MM.1S (cell line): Measurements from ENCODE around the gene KHDC1L.

Source experiments
- DNase-seq: peaks from one replicate; pipeline ENCODE4 v3.0.0-alpha.2; 2015
- H2AFZ ChIP-seq: fragments of 300-600 bp; sonication (generic); 2 replicates; pipeline ENCODE4 v1.6.0; 2016; ENCODE audit warnings: antibody characterized with exemption, low read length
- H3F3A ChIP-seq: fragments of 300-600 bp; sonication (generic); 2 replicates; pipeline ENCODE4 v1.6.1; 2016; ENCODE audit warnings: mild to moderate bottlenecking, antibody characterized with exemption, low read length, moderate library complexity, mixed read lengths; ENCODE audit not compliant: insufficient read depth
- H3K27ac ChIP-seq: fragments of 300-600 bp; sonication (generic); 2 replicates; pipeline ENCODE4 v1.5.1; 2016; ENCODE audit warnings: mild to moderate bottlenecking, low read length
- H3K27me3 ChIP-seq: fragments of 300-600 bp; sonication (generic); replicated peaks from 2 replicates; pipeline ENCODE4 v1.6.0; 2016; ENCODE audit warnings: low read length; ENCODE audit not compliant: insufficient read depth
- H3K36me3 ChIP-seq: fragments of 300-600 bp; sonication (generic); replicated peaks from 2 replicates; pipeline ENCODE4 v1.6.1; 2016; ENCODE audit warnings: mild to moderate bottlenecking, low read length, mixed read lengths; ENCODE audit not compliant: insufficient read depth
- H3K4me1 ChIP-seq: fragments of 300-600 bp; sonication (generic); 2 replicates; pipeline ENCODE4 v1.6.1; 2016; ENCODE audit warnings: low read length, mixed read lengths
- H3K4me2 ChIP-seq: fragments of 300-600 bp; sonication (generic); 2 replicates; pipeline ENCODE4 v1.6.0; 2016; ENCODE audit warnings: low read depth, low read length
- H3K4me3 ChIP-seq: fragments of 300-600 bp; sonication (generic); 2 replicates; pipeline ENCODE4 v1.5.1; 2016; ENCODE audit warnings: low read length, mixed read lengths
- H3K79me2 ChIP-seq: fragments of 300-600 bp; sonication (generic); 2 replicates; pipeline ENCODE4 v1.6.1; 2016; ENCODE audit warnings: mixed run types, low read length, mixed read lengths
- H3K9ac ChIP-seq: fragments of 300-600 bp; sonication (generic); 2 replicates; pipeline ENCODE4 v1.6.1; 2016; ENCODE audit warnings: low read length, mixed read lengths
- H3K9me2 ChIP-seq: fragments of 300-600 bp; sonication (generic); replicated peaks from 2 replicates; pipeline ENCODE4 v1.6.1; 2016; ENCODE audit warnings: mild to moderate bottlenecking, low read length, mixed read lengths; ENCODE audit not compliant: insufficient read depth
- H3K9me3 ChIP-seq: fragments of 300-600 bp; sonication (generic); replicated peaks from 2 replicates; pipeline ENCODE4 v1.6.1; 2016; ENCODE audit warnings: mild to moderate bottlenecking, low read length, mixed read lengths; ENCODE audit not compliant: insufficient read depth
- H4K20me1 ChIP-seq: fragments of 300-600 bp; sonication (generic); 2 replicates; pipeline ENCODE4 v1.6.1; 2016; ENCODE audit warnings: mild to moderate bottlenecking, low read length, moderate library complexity, mixed read lengths; ENCODE audit not compliant: insufficient read depth
- EZH2 ChIP-seq: fragments of 300-600 bp; sonication (generic); optimal IDR thresholded peaks from 2 replicates; pipeline ENCODE3; 2017; ENCODE audit warnings: low read depth, mild to moderate bottlenecking, antibody characterized with exemption, low read length, mixed read lengths
- EZH2phosphoT487 ChIP-seq: fragments of 300-600 bp; sonication (generic); IDR thresholded peaks from 2 replicates; pipeline ENCODE4 v1.6.1; 2018; ENCODE audit warnings: antibody characterized with exemption, low read length
- TF ChIP-seq, protein P1 (sequence below): fragments of 300-600 bp; sonication (generic); IDR thresholded peaks from 2 replicates; pipeline ENCODE4 v1.5.1; 2016; ENCODE audit warnings: antibody characterized with exemption, low read length, mixed read lengths

KHDC1L gene

GRCh38 chr6:73177221-73177944 lies 47.9 kb downstream of the KHDC1L start:
- no peak for DNase-seq
- Histone ChIP-seq H3K27me3 (no peaks in the 10 kb centered on the region), H3K36me3 (no peaks in the 10 kb centered on the region), H3K4me2 (no peak overlapping the region), H3K9me2 (no peaks in the 10 kb centered on the region), H3K27ac (no peak overlapping the region), H2AFZ (no peak overlapping the region), H3F3A (no peaks in the 10 kb centered on the region), H3K9ac (no peak overlapping the region), H3K79me2 (no peaks in the 10 kb centered on the region), H3K4me3 (no peak overlapping the region), H3K9me3 (no peaks in the 10 kb centered on the region), H3K4me1 (peaks cover 10% of the 10 kb centered on the region), H4K20me1 (no peaks in the 10 kb centered on the region)
- TF ChIP-seq EZH2 = no peak
- TF ChIP-seq, protein P1, sequence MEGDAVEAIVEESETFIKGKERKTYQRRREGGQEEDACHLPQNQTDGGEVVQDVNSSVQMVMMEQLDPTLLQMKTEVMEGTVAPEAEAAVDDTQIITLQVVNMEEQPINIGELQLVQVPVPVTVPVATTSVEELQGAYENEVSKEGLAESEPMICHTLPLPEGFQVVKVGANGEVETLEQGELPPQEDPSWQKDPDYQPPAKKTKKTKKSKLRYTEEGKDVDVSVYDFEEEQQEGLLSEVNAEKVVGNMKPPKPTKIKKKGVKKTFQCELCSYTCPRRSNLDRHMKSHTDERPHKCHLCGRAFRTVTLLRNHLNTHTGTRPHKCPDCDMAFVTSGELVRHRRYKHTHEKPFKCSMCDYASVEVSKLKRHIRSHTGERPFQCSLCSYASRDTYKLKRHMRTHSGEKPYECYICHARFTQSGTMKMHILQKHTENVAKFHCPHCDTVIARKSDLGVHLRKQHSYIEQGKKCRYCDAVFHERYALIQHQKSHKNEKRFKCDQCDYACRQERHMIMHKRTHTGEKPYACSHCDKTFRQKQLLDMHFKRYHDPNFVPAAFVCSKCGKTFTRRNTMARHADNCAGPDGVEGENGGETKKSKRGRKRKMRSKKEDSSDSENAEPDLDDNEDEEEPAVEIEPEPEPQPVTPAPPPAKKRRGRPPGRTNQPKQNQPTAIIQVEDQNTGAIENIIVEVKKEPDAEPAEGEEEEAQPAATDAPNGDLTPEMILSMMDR = no peak
- TF ChIP-seq EZH2phosphoT487 = no peak

DNA sequence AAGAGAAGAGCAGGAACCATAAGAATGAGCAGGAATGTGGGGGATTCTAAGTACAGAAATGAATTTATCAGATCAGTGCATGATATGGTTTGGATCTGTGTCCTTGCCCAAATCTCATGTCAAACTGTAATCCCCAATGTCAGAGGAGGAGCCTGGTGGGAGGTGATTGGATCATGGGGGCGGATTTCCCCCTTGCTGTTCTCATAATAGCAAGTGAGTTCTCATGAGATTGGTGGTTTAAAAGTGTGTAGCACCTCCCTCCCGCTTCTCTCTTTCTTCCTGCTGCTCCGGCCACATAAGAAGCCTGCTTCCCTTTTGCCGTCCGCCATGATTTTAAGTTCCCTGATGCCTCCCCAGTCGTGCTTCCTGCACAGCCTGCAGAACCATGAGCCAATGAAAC lies 49.2 kb downstream of the KHDC1L start:
- Histone ChIP-seq H3K79me2 (no peaks in the 10 kb centered on the region), H3K4me3 (no peak overlapping the region), H3K27me3 (no peaks in the 10 kb centered on the region), H3K27ac (no peak overlapping the region), H3K9me3 (no peaks in the 10 kb centered on the region), H3K36me3 (no peaks in the 10 kb centered on the region), H3F3A (no peaks in the 10 kb centered on the region), H3K9ac (no peak overlapping the region), H2AFZ (no peak overlapping the region), H4K20me1 (no peaks in the 10 kb centered on the region), H3K4me1 (peaks cover 13% of the 10 kb centered on the region), H3K4me2 (no peak overlapping the region), H3K9me2 (no peaks in the 10 kb centered on the region)
- TF ChIP-seq, protein P1 = no peak
- TF ChIP-seq EZH2 (no peak), EZH2phosphoT487 (no peak)
- no peak for DNase-seq

- H3K79me2 ChIP-seq = no peaks in the 10 kb centered on the region
- H2AFZ ChIP-seq = no peak overlapping the region
- DNase-seq = no peak
- no peak for TF ChIP-seq EZH2phosphoT487
- no peak for TF ChIP-seq EZH2
- TF ChIP-seq, protein P1 = no peak
- no peaks in the 10 kb centered on the region for H4K20me1 ChIP-seq
- H3K27me3 ChIP-seq = no peaks in the 10 kb centered on the region
- no peak overlapping the region for H3K4me2 ChIP-seq
- H3K9me2 ChIP-seq = no peaks in the 10 kb centered on the region
- no peaks in the 10 kb centered on the region for H3K9me3 ChIP-seq
- no peaks in the 10 kb centered on the region for H3K36me3 ChIP-seq
- peaks cover 5% of the 10 kb centered on the region; the same call in 1 of the 2 replicates for H3K4me1 ChIP-seq
- H3K4me3 ChIP-seq = no peak overlapping the region
- no peak overlapping the region for H3K27ac ChIP-seq
- no peak overlapping the region for H3K9ac ChIP-seq
- no peaks in the 10 kb centered on the region for H3F3A ChIP-seq
Observed at GRCh38 chr6:73174646-73175045, 50.6 kb downstream of the KHDC1L start.
